Measurements from ENCODE around the gene PRF1. TPM values are rescaled to one million over a fixed set of nuclear protein-coding genes. Genes with fewer than 3 reads are reported as not detected.

The PRF1 gene
- total and polyA plus RNA-seq, 7 donors = 0.33 to 3.4 (median 1.6) TPM

- DNase-seq = no peak
- TF ChIP-seq, protein P1, sequence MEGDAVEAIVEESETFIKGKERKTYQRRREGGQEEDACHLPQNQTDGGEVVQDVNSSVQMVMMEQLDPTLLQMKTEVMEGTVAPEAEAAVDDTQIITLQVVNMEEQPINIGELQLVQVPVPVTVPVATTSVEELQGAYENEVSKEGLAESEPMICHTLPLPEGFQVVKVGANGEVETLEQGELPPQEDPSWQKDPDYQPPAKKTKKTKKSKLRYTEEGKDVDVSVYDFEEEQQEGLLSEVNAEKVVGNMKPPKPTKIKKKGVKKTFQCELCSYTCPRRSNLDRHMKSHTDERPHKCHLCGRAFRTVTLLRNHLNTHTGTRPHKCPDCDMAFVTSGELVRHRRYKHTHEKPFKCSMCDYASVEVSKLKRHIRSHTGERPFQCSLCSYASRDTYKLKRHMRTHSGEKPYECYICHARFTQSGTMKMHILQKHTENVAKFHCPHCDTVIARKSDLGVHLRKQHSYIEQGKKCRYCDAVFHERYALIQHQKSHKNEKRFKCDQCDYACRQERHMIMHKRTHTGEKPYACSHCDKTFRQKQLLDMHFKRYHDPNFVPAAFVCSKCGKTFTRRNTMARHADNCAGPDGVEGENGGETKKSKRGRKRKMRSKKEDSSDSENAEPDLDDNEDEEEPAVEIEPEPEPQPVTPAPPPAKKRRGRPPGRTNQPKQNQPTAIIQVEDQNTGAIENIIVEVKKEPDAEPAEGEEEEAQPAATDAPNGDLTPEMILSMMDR (IDR thresholded peaks at IDR 0.05) = no peak
- no peaks in the 10 kb centered on the region for H3K4me1 ChIP-seq
- no peaks in the 10 kb centered on the region for H3K36me3 ChIP-seq (ENCODE audit: insufficient read depth in 1 of 2, low read depth in 1 of 2)
- no peak overlapping the region for H3K4me3 ChIP-seq
- H3K9me3 ChIP-seq = no peaks in the 10 kb centered on the region
- 97 to 98% (median 97%) methylated on average over 8 of the region's 8 CpGs for WGBS, 3 donors
- intact Hi-C loops (cut with DNase I) = no loop called here
- no peaks in the 10 kb centered on the region for H3K27me3 ChIP-seq (ENCODE audit: insufficient read depth in 3 of 3, low read length in 2 of 3)
- no peak overlapping the region for H3K27ac ChIP-seq
- ATAC-seq = no peak
These were observed 3.2 kb downstream of the PRF1 start for GRCh38 chr10:70599319-70599718.

DNA sequence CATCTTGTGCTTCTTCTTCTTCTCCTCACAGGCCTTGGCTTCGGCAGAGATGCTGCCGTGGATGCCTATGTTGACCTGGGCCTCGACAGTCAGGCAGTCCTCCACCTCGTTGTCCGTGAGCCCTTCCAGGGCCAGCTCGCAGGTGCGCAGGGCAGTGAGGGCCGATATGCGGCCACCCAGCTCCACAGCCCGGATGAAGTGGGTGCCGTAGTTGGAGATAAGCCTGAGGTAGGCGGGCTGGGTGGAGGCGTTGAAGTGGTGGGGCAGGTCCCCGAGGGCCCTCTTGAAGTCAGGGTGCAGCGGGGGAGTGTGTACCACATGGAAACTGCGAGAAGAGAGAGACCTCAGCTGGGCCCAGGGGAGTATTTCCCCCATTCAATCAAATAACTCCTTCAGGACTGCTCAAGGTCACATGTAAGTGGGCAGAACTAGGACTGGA is 3.7 kb downstream of the PRF1 start:
- H3K9me3 ChIP-seq = no peaks in the 10 kb centered on the region
- H3K27ac ChIP-seq = no peak overlapping the region
- H3K4me1 ChIP-seq = no peaks in the 10 kb centered on the region
- intact Hi-C loops (cut with DNase I) = no loop called here
- DNase-seq (no peak), ATAC-seq (no peak)
- WGBS, 3 donors = 92 to 96% (median 96%) methylated on average over 16 of the region's 16 CpGs
- no peak overlapping the region for H3K4me3 ChIP-seq
- H3K36me3 ChIP-seq (ENCODE audit: insufficient read depth in 1 of 2, low read depth in 1 of 2) = no peaks in the 10 kb centered on the region
- TF ChIP-seq, protein P1 (IDR thresholded peaks at IDR 0.05) = no peak
- H3K27me3 ChIP-seq (ENCODE audit: insufficient read depth in 3 of 3, low read length in 2 of 3) = no peaks in the 10 kb centered on the region

GRCh38 chr10:70597856-70598815 is 4.4 kb downstream of the PRF1 start:
- intact Hi-C loops (cut with DNase I) = no loop called here
- no peaks in the 10 kb centered on the region for H3K36me3 ChIP-seq (ENCODE audit: insufficient read depth in 1 of 2, low read depth in 1 of 2)
- H3K27me3 ChIP-seq (ENCODE audit: insufficient read depth in 3 of 3, low read length in 2 of 3) = no peaks in the 10 kb centered on the region
- no peak overlapping the region for H3K27ac ChIP-seq
- no peak for DNase-seq
- WGBS, 3 donors = 79 to 84% (median 80%) methylated on average over 34 of the region's 34 CpGs
- H3K4me3 ChIP-seq = no peak overlapping the region
- H3K4me1 ChIP-seq = no peaks in the 10 kb centered on the region
- no peak for ATAC-seq
- H3K9me3 ChIP-seq = no peaks in the 10 kb centered on the region
- TF ChIP-seq, protein P1 (IDR thresholded peaks at IDR 0.05) = no peak

GRCh38 chr10:70596860-70597809 is 5.4 kb downstream of the PRF1 start:
- no peak for DNase-seq
- no peaks in the 10 kb centered on the region for H3K36me3 ChIP-seq (ENCODE audit: insufficient read depth in 1 of 2, low read depth in 1 of 2)
- H3K4me1 ChIP-seq = no peaks in the 10 kb centered on the region
- no peaks in the 10 kb centered on the region for H3K9me3 ChIP-seq
- no peak for ATAC-seq
- 59 to 70% (median 63%) methylated on average over 8 of the region's 8 CpGs for WGBS, 3 donors
- intact Hi-C loops (cut with DNase I) = no loop called here
- H3K27me3 ChIP-seq (ENCODE audit: insufficient read depth in 3 of 3, low read length in 2 of 3) = no peaks in the 10 kb centered on the region
- no peak overlapping the region for H3K27ac ChIP-seq
- TF ChIP-seq, protein P1 (IDR thresholded peaks at IDR 0.05) = no peak
- no peak overlapping the region for H3K4me3 ChIP-seq
